Aorta (tissue), 5 donors: ENCODE data around the gene PSMD2. TPM values are rescaled to one million over a fixed set of nuclear protein-coding genes. Genes with fewer than 3 reads are reported as not detected.

Experiments
- ATAC-seq: fragments of 200-7000 bp; cut with Tn5 transposase; one replicate; pipeline ENCODE4 v1.9.1; 2022; ENCODE audit warnings: moderate library complexity; ENCODE audit not compliant: low FRiP score
- DNase-seq, 2 donors: peaks; one replicate each; pipeline ENCODE4 v3.0.0-alpha.2; 2020
- H3K27ac ChIP-seq, 2 donors: one replicate each; pipeline ENCODE4 v1.5.1; 2013; ENCODE audit warnings: low read length in 2 of 2, mild to moderate bottlenecking in 2 of 2, moderate library complexity in 2 of 2, control low read depth in 1 of 2, inconsistent platforms in 1 of 2, low read depth in 1 of 2
- H3K27me3 ChIP-seq, 2 donors: one replicate each; pipeline ENCODE4 v1.6.1; 2013; ENCODE audit warnings: control low read depth in 1 of 2, low read length in 1 of 2, mild to moderate bottlenecking in 1 of 2, moderate library complexity in 1 of 2; ENCODE audit not compliant: insufficient read depth in 2 of 2, control insufficient read depth in 1 of 2
- H3K36me3 ChIP-seq, 2 donors: one replicate each; pipeline ENCODE4 v1.6.1; 2013; ENCODE audit warnings: control low read depth in 1 of 2, low read length in 1 of 2, mild to moderate bottlenecking in 1 of 2; ENCODE audit not compliant: insufficient read depth in 2 of 2, control insufficient read depth in 1 of 2
- H3K4me1 ChIP-seq, 2 donors: one replicate each; pipeline ENCODE4 v1.6.1; 2013; ENCODE audit warnings: low read length in 2 of 2, control low read depth in 1 of 2, mild to moderate bottlenecking in 1 of 2, moderate library complexity in 1 of 2; ENCODE audit not compliant: insufficient read depth in 2 of 2, control insufficient read depth in 1 of 2
- H3K4me3 ChIP-seq, 2 donors: one replicate each; pipeline ENCODE4 v1.5.1; 2013; ENCODE audit warnings: low read length in 2 of 2, control low read depth in 1 of 2, mild to moderate bottlenecking in 1 of 2
- H3K9me3 ChIP-seq: one replicate; pipeline ENCODE4 v1.6.1; 2013; ENCODE audit warnings: mild to moderate bottlenecking, low read length; ENCODE audit not compliant: control insufficient read depth
- WGBS, 2 donors: extraction: QIAGEN DNeasy Blood & Tissue Kit; methylation state at CpG; one replicate each; pipeline ENCODE4 v1.1.7; 2013; 5-methylcytosine and 5-hydroxymethylcytosine counted together
- intact Hi-C, 2 donors: fragments of 100-400 bp; cut with DNase I; formaldehyde crosslinking; loops; one replicate each; pipeline versions ENCODE4 v1.14.2 to v1.15.0; 2022
- polyA plus RNA-seq, 2 donors: library from polyadenylated mRNA; stranded (reverse); fragments of 200-250 nt; gene quantifications; one replicate each; pipeline ENCODE4 v1.2.3, GENCODE V29; 2013
- total RNA-seq, 2 donors: library from RNA; stranded (reverse); fragmentation: NEBNext Ultra II Directional; extraction: Animal tissue kit (Norgen Biotek cat#: 25700); gene quantifications; one replicate each; pipeline ENCODE4 v1.2.1, GENCODE V29; 2021
- donor health status: healthy with polysubstance abuse.
- donor health status: Bipolar disorder and iron deficiency.
- donor health status: DM: no; HTN: no; CAD: no.
- donor health status: DM: no; HTN: no; CAD: no.
- donor health status: DM: yes; HTN: yes; CAD: no.

PSMD2 gene
- total and polyA plus RNA-seq, 4 donors, result 116 to 143 (median 139) TPM

GRCh38 chr3:184308744-184309143 is 9.7 kb downstream of the PSMD2 start:
- no peak overlapping the region for H3K4me3 ChIP-seq
- H3K4me1 ChIP-seq, result no peaks in the 10 kb centered on the region
- no peaks in the 10 kb centered on the region for H3K27me3 ChIP-seq
- intact Hi-C loops, result no loop called here
- no peaks in the 10 kb centered on the region for H3K9me3 ChIP-seq
- no peak for ATAC-seq
- DNase-seq, result no peak
- 75 to 77% methylated on average over 7 of the region's 7 CpGs for WGBS, 2 donors
- H3K27ac ChIP-seq, result no peak overlapping the region
- H3K36me3 ChIP-seq, result peaks cover 10 to 20% of the 10 kb centered on the region in 2 donors

GRCh38 chr3:184311633-184312032 is 12.6 kb downstream of the PSMD2 start:
- H3K4me3 ChIP-seq, result no peak overlapping the region
- H3K9me3 ChIP-seq, result no peaks in the 10 kb centered on the region
- H3K27ac ChIP-seq, result no peak overlapping the region
- H3K36me3 ChIP-seq, result peaks cover 3 to 7% of the 10 kb centered on the region in 2 donors
- no peak for ATAC-seq
- intact Hi-C loops, result no loop called here
- H3K4me1 ChIP-seq, result peaks cover 0 to 2% of the 10 kb centered on the region in 2 donors
- no peaks in the 10 kb centered on the region for H3K27me3 ChIP-seq
- DNase-seq, result no peak

GRCh38 chr3:184314363-184314699 is 15.3 kb downstream of the PSMD2 start, which contains the start of gene EIF4G1:
Gene EIF4G1 (plus strand): TSS chr3:184314606. CDS start chr3:184315797, 1,191 bp downstream.
- H3K27ac ChIP-seq, result peak within 1 kb of the TSS; percentile 51 to 96
- H3K4me1 ChIP-seq, result peaks cover 0 to 6% of the 10 kb centered on the region in 2 donors
- WGBS, 2 donors, result 0% methylated on average over 27 to 40 of the region's 40 CpGs
- DNase-seq (peak; percentile 96 to 98), ATAC-seq (peak; percentile 94)
- no peaks in the 10 kb centered on the region for H3K9me3 ChIP-seq
- intact Hi-C loops, result loop anchor here (1.0 to 2.0 kb wide), 2 partner anchors 23 to 48 kb away; partner anchors contain the start of gene FAM131A (in 1 of the 2)
- peak within 1 kb of the TSS; percentile 87 to 95 for H3K4me3 ChIP-seq
- no peaks in the 10 kb centered on the region for H3K36me3 ChIP-seq
- no peaks in the 10 kb centered on the region for H3K27me3 ChIP-seq

- Histone ChIP-seq H3K4me3 (peak overlapping the region; percentile 87 to 95), H3K9me3 (no peaks in the 10 kb centered on the region), H3K27ac (peak overlapping the region; percentile 51 to 96), H3K36me3 (no peaks in the 10 kb centered on the region), H3K4me1 (peaks cover 0 to 6% of the 10 kb centered on the region in 2 donors), H3K27me3 (no peaks in the 10 kb centered on the region)
- WGBS, 2 donors, result 0% methylated on average over 52 to 89 of the region's 89 CpGs
- intact Hi-C loops, result loop anchor here (1.0 to 2.0 kb wide), 2 partner anchors 22 to 48 kb away; partner anchors contain the start of gene FAM131A (in 1 of the 2)
- DNase-seq (peak; percentile 92 to 96), ATAC-seq (peak; percentile 89)
These were observed 15.9 kb downstream of the PSMD2 start for GRCh38 chr3:184314700-184315542.

- Histone ChIP-seq H3K27ac (peak overlapping the region; percentile 51 to 96), H3K27me3 (no peaks in the 10 kb centered on the region), H3K4me1 (peaks cover 0 to 6% of the 10 kb centered on the region in 2 donors), H3K36me3 (no peaks in the 10 kb centered on the region), H3K9me3 (no peaks in the 10 kb centered on the region), H3K4me3 (peak overlapping the region; percentile 87 to 95)
- intact Hi-C loops, result loop anchor here in 1 of 2 donors (2.0 kb wide), 1 partner anchor 47 kb away; no protein-coding TSS in a partner anchor
- DNase-seq (no peak), ATAC-seq (no peak)
- WGBS, 2 donors, result 1 to 2% methylated on average over 6 of the region's 6 CpGs
These were observed 16.5 kb downstream of the PSMD2 start for GRCh38 chr3:184315543-184315867.

GRCh38 chr3:184315871-184316661 is 17.0 kb downstream of the PSMD2 start:
- Histone ChIP-seq H3K4me3 (peak overlapping the region; percentile 87 to 95), H3K4me1 (peaks cover 0 to 6% of the 10 kb centered on the region in 2 donors), H3K27me3 (no peaks in the 10 kb centered on the region), H3K9me3 (no peaks in the 10 kb centered on the region), H3K27ac (peak overlapping the region; percentile 51 to 96), H3K36me3 (peaks cover 0 to under 1% of the 10 kb centered on the region in 2 donors)
- DNase-seq (peak in 1 of 2 donors; percentile 45), ATAC-seq (no peak)
- intact Hi-C loops, result loop anchor here in 1 of 2 donors (2.0 kb wide), 1 partner anchor 47 kb away; no protein-coding TSS in a partner anchor
- 11 to 16% methylated on average over 16 of the region's 16 CpGs for WGBS, 2 donors

- no peak for ATAC-seq
- Histone ChIP-seq H3K36me3 (peaks cover 0 to 5% of the 10 kb centered on the region in 2 donors), H3K9me3 (no peaks in the 10 kb centered on the region), H3K4me1 (peaks cover 0 to 6% of the 10 kb centered on the region in 2 donors), H3K27ac (no peak overlapping the region), H3K27me3 (no peaks in the 10 kb centered on the region), H3K4me3 (no peak overlapping the region)
- intact Hi-C loops, result no loop called here
- WGBS, 2 donors, result 60 to 63% methylated on average over 7 of the region's 7 CpGs
- peak in 1 of 2 donors; percentile 40 for DNase-seq
These were observed 17.8 kb downstream of the PSMD2 start for GRCh38 chr3:184316792-184317191.

GRCh38 chr3:184317201-184317600 is 18.2 kb downstream of the PSMD2 start:
- peaks cover 0 to 5% of the 10 kb centered on the region in 2 donors for H3K36me3 ChIP-seq
- intact Hi-C loops, result no loop called here
- peak in 1 of 2 donors; percentile 38 for DNase-seq
- no peaks in the 10 kb centered on the region for H3K9me3 ChIP-seq
- 50 to 51% methylated on average over 5 of the region's 5 CpGs for WGBS, 2 donors
- no peak for ATAC-seq
- H3K4me1 ChIP-seq, result peaks cover 0 to 6% of the 10 kb centered on the region in 2 donors
- no peaks in the 10 kb centered on the region for H3K27me3 ChIP-seq
- H3K27ac ChIP-seq, result no peak overlapping the region
- no peak overlapping the region for H3K4me3 ChIP-seq
